Heart left ventricle (tissue), 13 donors: Measurements from ENCODE around the gene CHMP1A.

Source experiments
- CTCF ChIP-seq, 12 donors: fragments of 200-600 bp; sonication (generic) in 4 of 12; IDR thresholded peaks; one replicate each; pipeline versions ENCODE4 v1.5.0 to v1.8.0; 2018 to 2022; ENCODE audit warnings: antibody characterized with exemption in 12 of 12, mild to moderate bottlenecking in 5 of 12
- POLR2A ChIP-seq, 2 donors: fragments of 450-650 bp; IDR thresholded peaks; one replicate each; pipeline ENCODE4 v1.6.1; 2017; ENCODE audit warnings: antibody characterized with exemption in 2 of 2, mild to moderate bottlenecking in 2 of 2, moderate library complexity in 2 of 2
- donor health status: ischemic (EF 13 %, LVEDD 7.1; RV severe dilation, severe dysfunction).
- donor health status: DM: no; HTN: yes; CAD: no.
- donor health status: DM: no; HTN: no; CAD: no.
- donor health status: ischemic (EF 25% LVEDD 6.9; RV normal size, moderate dysfunction).
- donor health status: ischemic (EF 25% LVEDD 5.7; RV mildly dilated, moderate dysfunction).
- donor health status: ischemic (EF 35%, LVEDD 5.7; RV mildly dilated, moderate dysfunction).
- donor health status: nonischemic (EF 11% LVEDD 7.7; RV severe dilation, severe dysfunction).
- donor health status: DM: yes; HTN: yes; CAD: no.
- donor health status: PGD.
- donor health status: ischemic (EF 29% LVEDD 5.4; RV normal size, mild dysfunction).
- donor health status: nonischemic (EF 23%, LVEDD 6.1; RV moderate dilation, normal function).

- TF ChIP-seq CTCF (IDR thresholded peaks at IDR 0.05) (no peak), POLR2A (IDR thresholded peaks at IDR 0.05) (no peak)
Measured at GRCh38 chr16:89607937-89608740, 49.4 kb downstream of the CHMP1A start.
